WTC11 (cell line): Measurements from ENCODE around the gene TWIST2. TPM values are rescaled to one million over a fixed set of nuclear protein-coding genes. Genes with fewer than 3 reads are reported as not detected.

Experiments used
- ATAC-seq: fragments of 200-7000 bp; cut with Tn5 transposase; 2 replicates; pipeline ENCODE4 v1.10.0; 2021; ENCODE audit warnings: mild to moderate bottlenecking, moderate library complexity
- CTCF ChIA-PET: fragments of 300-600 bp; sonication (Branson Sonifier 250); formaldehyde crosslinking; loops from one replicate; lab custom pipeline; 2021; ENCODE audit warnings: antibody characterized with exemption; lab: Charles Lee
- POLR2A ChIA-PET: fragments of 350-600 bp; sonication (Branson Sonifier 250); formaldehyde crosslinking; loops from one replicate; lab custom pipeline; 2021; ENCODE audit warnings: antibody characterized with exemption; lab: Charles Lee
- DNase-seq: peaks from one replicate; pipeline ENCODE4 v3.0.0; 2021; ENCODE audit warnings: low spot score
- H3K27ac Mint-ChIP-seq: 2 replicates; pipeline ENCODE4 v1.8.0; 2021; ENCODE audit warnings: mixed read lengths
- H3K27me3 Mint-ChIP-seq: 2 replicates; pipeline ENCODE4 v1.8.0; 2021; ENCODE audit warnings: low read depth, mild to moderate bottlenecking, moderate library complexity, mixed read lengths
- H3K36me3 Mint-ChIP-seq: 2 replicates; pipeline ENCODE4 v1.8.0; 2021; ENCODE audit warnings: mixed read lengths
- H3K4me1 Mint-ChIP-seq: 2 replicates; pipeline ENCODE4 v1.8.0; 2022; ENCODE audit warnings: mixed read lengths
- H3K4me3 Mint-ChIP-seq: 2 replicates; pipeline ENCODE4 v1.8.0; 2021; ENCODE audit warnings: mild to moderate bottlenecking, moderate library complexity, mixed read lengths
- H3K9me3 Mint-ChIP-seq: 2 replicates; pipeline ENCODE4 v1.8.0; 2021; ENCODE audit warnings: mixed read lengths
- ATF1 ChIP-seq: sonication (generic); formaldehyde crosslinking; IDR thresholded peaks from 2 replicates; pipeline ENCODE4 v1.8.1; 2023; ENCODE audit warnings: mild to moderate bottlenecking, moderate library complexity, missing genetic modification reagents
- ATF6 ChIP-seq: sonication (generic); formaldehyde crosslinking; IDR thresholded peaks from 2 replicates; pipeline ENCODE4 v1.8.1; 2023; ENCODE audit warnings: mild to moderate bottlenecking, missing genetic modification reagents
- E2F1 ChIP-seq: sonication (generic); formaldehyde crosslinking; IDR thresholded peaks from 2 replicates; pipeline ENCODE4 v1.8.0; 2022; ENCODE audit warnings: mild to moderate bottlenecking, missing genetic modification reagents
- E2F5 ChIP-seq: sonication (generic); formaldehyde crosslinking; IDR thresholded peaks from 2 replicates; pipeline ENCODE4 v1.8.1; 2022; ENCODE audit warnings: mild to moderate bottlenecking, moderate library complexity, missing genetic modification reagents
- FOXJ3 ChIP-seq: sonication (generic); formaldehyde crosslinking; IDR thresholded peaks from 2 replicates; pipeline ENCODE4 v1.9.0; 2021; ENCODE audit warnings: missing genetic modification reagents, mild to moderate bottlenecking, borderline replicate concordance
- FOXK1 ChIP-seq: sonication (generic); formaldehyde crosslinking; IDR thresholded peaks from 2 replicates; pipeline ENCODE4 v1.8.0; 2022; ENCODE audit warnings: mild to moderate bottlenecking, moderate library complexity, missing genetic modification reagents
- FOXP4 ChIP-seq: sonication (generic); formaldehyde crosslinking; IDR thresholded peaks from 2 replicates; pipeline ENCODE4 v1.8.0; 2022; ENCODE audit warnings: mild to moderate bottlenecking, missing genetic modification reagents
- GABPB1 ChIP-seq: sonication (generic); formaldehyde crosslinking; IDR thresholded peaks from 2 replicates; pipeline ENCODE4 v1.8.1; 2023; ENCODE audit warnings: mild to moderate bottlenecking, missing genetic modification reagents
- GRHL2 ChIP-seq: fragments of 250-450 bp; sonication (Bioruptor Pico); IDR thresholded peaks from 2 replicates; pipeline ENCODE4 v1.8.0; 2022; ENCODE audit warnings: mild to moderate bottlenecking, moderate library complexity; ENCODE audit not compliant: insufficient replicate concordance, severe bottlenecking
- GTF2I ChIP-seq: fragments of 250-450 bp; sonication (Bioruptor Pico); conservative IDR thresholded peaks from 2 replicates; pipeline ENCODE4 v1.4.0; 2021; ENCODE audit warnings: mild to moderate bottlenecking
- NFATC4 ChIP-seq: fragments of 250-450 bp; sonication (Bioruptor Pico); IDR thresholded peaks from 2 replicates; pipeline ENCODE4 v1.9.0; 2021; ENCODE audit warnings: mild to moderate bottlenecking
- NR1H2 ChIP-seq: sonication (generic); formaldehyde crosslinking; IDR thresholded peaks from 2 replicates; pipeline ENCODE4 v1.9.0; 2021; ENCODE audit warnings: mild to moderate bottlenecking, moderate library complexity, missing genetic modification reagents
- RELA ChIP-seq: sonication (generic); formaldehyde crosslinking; IDR thresholded peaks from 2 replicates; pipeline ENCODE4 v1.8.1; 2022; ENCODE audit warnings: missing genetic modification reagents, mild to moderate bottlenecking, borderline replicate concordance
- SMAD4 ChIP-seq: sonication (generic); formaldehyde crosslinking; IDR thresholded peaks from 2 replicates; pipeline ENCODE4 v1.8.0; 2022; ENCODE audit warnings: mild to moderate bottlenecking, missing genetic modification reagents
- TEAD4 ChIP-seq: sonication (generic); formaldehyde crosslinking; IDR thresholded peaks from 2 replicates; pipeline ENCODE4 v1.8.0; 2022; ENCODE audit warnings: mild to moderate bottlenecking, missing genetic modification reagents
- USF2 ChIP-seq: sonication (generic); formaldehyde crosslinking; IDR thresholded peaks from 2 replicates; pipeline ENCODE4 v1.8.1; 2023; ENCODE audit warnings: mild to moderate bottlenecking, missing genetic modification reagents, moderate library complexity
- ZBTB43 ChIP-seq: sonication (generic); formaldehyde crosslinking; IDR thresholded peaks from 2 replicates; pipeline ENCODE4 v1.8.1; 2023; ENCODE audit warnings: mild to moderate bottlenecking, missing genetic modification reagents
- ZNF219 ChIP-seq: sonication (generic); formaldehyde crosslinking; IDR thresholded peaks from 2 replicates; pipeline ENCODE4 v1.8.0; 2023; ENCODE audit warnings: missing genetic modification reagents, mild to moderate bottlenecking, borderline replicate concordance
- ZNF232 ChIP-seq: sonication (generic); formaldehyde crosslinking; IDR thresholded peaks from 2 replicates; pipeline ENCODE4 v1.8.0; 2022; ENCODE audit warnings: mild to moderate bottlenecking, missing genetic modification reagents
- ZNF263 ChIP-seq: sonication (generic); formaldehyde crosslinking; IDR thresholded peaks from 2 replicates; pipeline ENCODE4 v1.8.1; 2022; ENCODE audit warnings: low read depth, mild to moderate bottlenecking, moderate library complexity, missing genetic modification reagents
- ZNF423 ChIP-seq: fragments of 250-450 bp; sonication (Bioruptor Pico); IDR thresholded peaks from 2 replicates; pipeline ENCODE4 v2.1.2; 2022; ENCODE audit warnings: mild to moderate bottlenecking, moderate library complexity
- ZNF425 ChIP-seq: fragments of 250-450 bp; sonication (Bioruptor Pico); conservative IDR thresholded peaks from 2 replicates; pipeline ENCODE4 v1.9.0; 2021; ENCODE audit warnings: mild to moderate bottlenecking
- total RNA-seq: library from RNA; stranded (reverse); gene quantifications from 3 replicates; pipeline ENCODE4 v1.2.3, GENCODE V29; 2021

TWIST2 gene
- total RNA-seq, 1 experiment from 2014 or later = 5.7 TPM

GRCh38 chr2:238936162-238937052 lies 88.5 kb downstream of the TWIST2 start:
- H3K9me3 Mint-ChIP-seq = peaks cover 5% of the 10 kb centered on the region
- no peaks in the 10 kb centered on the region for H3K27me3 Mint-ChIP-seq
- ATAC-seq (no peak), DNase-seq (no peak)
- no peak overlapping the region for H3K27ac Mint-ChIP-seq
- H3K36me3 Mint-ChIP-seq = no peaks in the 10 kb centered on the region
- TF ChIP-seq ZNF263 (CRISPR knock-in tag) (no peak), RELA (CRISPR knock-in tag) (no peak), ZNF423 (no peak), FOXK1 (CRISPR knock-in tag) (no peak), FOXP4 (CRISPR knock-in tag) (no peak), E2F5 (CRISPR knock-in tag) (no peak), FOXJ3 (CRISPR knock-in tag) (no peak), ZBTB43 (CRISPR knock-in tag) (no peak), ZNF219 (CRISPR knock-in tag) (no peak), SMAD4 (CRISPR knock-in tag) (no peak), NR1H2 (no peak), ATF6 (CRISPR knock-in tag) (no peak)
- ChIA-PET CTCF (no interaction called here), POLR2A (no interaction called here)
- H3K4me3 Mint-ChIP-seq = no peak overlapping the region
- no peaks in the 10 kb centered on the region for H3K4me1 Mint-ChIP-seq

- Mint-ChIP-seq H3K9me3 (peaks cover 5% of the 10 kb centered on the region), H3K36me3 (no peaks in the 10 kb centered on the region)
- DNase-seq = no peak
- TF ChIP-seq NFATC4 (no peak), ZNF423 (no peak), ZNF425 (no peak), GTF2I (CRISPR knock-in tag) (no peak), GRHL2 (CRISPR knock-in tag) (no peak), ZNF219 (CRISPR knock-in tag) (no peak), ATF1 (CRISPR knock-in tag) (no peak), GABPB1 (CRISPR knock-in tag) (no peak), ZNF232 (CRISPR knock-in tag) (no peak), TEAD4 (CRISPR knock-in tag) (no peak), USF2 (no peak), NR1H2 (no peak), E2F1 (no peak)
- TF ChIP-seq, all 79 proteins: peak for 0
- H3K4me3 Mint-ChIP-seq = no peak overlapping the region
- ChIA-PET CTCF (no interaction called here), POLR2A (no interaction called here)
- no peak for ATAC-seq
- no peaks in the 10 kb centered on the region for H3K4me1 Mint-ChIP-seq
- H3K27me3 Mint-ChIP-seq = no peaks in the 10 kb centered on the region
- H3K27ac Mint-ChIP-seq = no peak overlapping the region
Observed at GRCh38 chr2:238938003-238938400, 90.1 kb downstream of the TWIST2 start.
